ENCODE measurements around the gene CAST. TPM values are rescaled to one million over a fixed set of nuclear protein-coding genes. Genes with fewer than 3 reads are reported as not detected.

The CAST gene
- total and polyA plus RNA-seq, 2 donors (not counting 3 experiments of a cell fraction or from before 2014, with no cell fraction given): 33.7 to 194 TPM

DNA sequence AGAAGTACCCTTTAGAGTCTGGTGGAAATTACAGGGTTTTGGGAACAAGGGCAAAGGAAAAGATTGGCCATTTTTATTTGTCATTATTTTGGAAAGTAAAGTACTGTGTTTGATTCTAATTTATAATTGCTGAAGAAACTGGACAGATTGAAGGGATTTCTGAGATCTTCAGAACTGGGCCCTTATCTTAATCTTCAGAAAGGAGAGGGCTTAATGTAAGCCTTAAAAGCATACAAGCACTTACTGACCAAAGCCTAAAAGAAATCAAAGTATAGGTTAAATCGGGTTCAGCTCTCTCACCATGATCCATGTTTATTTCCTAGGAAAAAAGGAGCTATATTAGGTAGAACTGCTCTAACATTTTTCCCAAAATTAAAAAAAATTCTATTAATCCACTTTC is 109.9 kb downstream of the CAST start:
- BruUV-seq (replicated peaks): no TSS peak
- H3K27me3 ChIP-seq (ENCODE audit: control insufficient read depth in 2 of 2, insufficient read depth in 2 of 2, low read length in 2 of 2): no peaks in the 10 kb centered on the region
- no peak overlapping the region for H3K4me2 ChIP-seq (ENCODE audit: insufficient read depth, low read length)
- H3K27ac ChIP-seq (ENCODE audit: insufficient read depth, low read depth, low read length): no peak overlapping the region
- H3K9ac ChIP-seq (replicated peaks; ENCODE audit: extremely low read depth, insufficient read depth, low read length): no peak overlapping the region
- no peaks in the 10 kb centered on the region for H3K4me1 ChIP-seq (ENCODE audit: control insufficient read depth, extremely low read depth, insufficient read depth, low read length)
- H3K79me2 ChIP-seq (ENCODE audit: control insufficient read depth, insufficient read depth, low read length): no peaks in the 10 kb centered on the region
- DNase-seq (ENCODE audit: low read depth, low spot score): no peak
- ChIA-PET POLR2A (no interaction called here), CTCF (interaction anchor here (1.0 to 1.9 kb wide), 5 partner anchors 9 to 184 kb away, joined by 3 to 9 read pairs (median 7); no protein-coding TSS in a partner anchor)
- H3K9me1 ChIP-seq (replicated peaks; ENCODE audit: control insufficient read depth, extremely low read depth, insufficient read depth, low read length): no peaks in the 10 kb centered on the region
- dilution Hi-C loops (cut with MboI; ENCODE audit: extremely low pct_ligation_motif_present, low sequenced_read_pairs) (no loop called here), intact Hi-C loops (cut with micrococcal nuclease) (no loop called here)
- no peak overlapping the region for H2AFZ ChIP-seq (ENCODE audit: low read depth, low read length)
- no peak overlapping the region for H3K4me3 ChIP-seq (replicated peaks in 1 of 3; ENCODE audit: insufficient read depth in 1 of 3, low read depth in 1 of 3, low read length in 3 of 3)
- H3K9me3 ChIP-seq (replicated peaks; ENCODE audit: control insufficient read depth, insufficient read depth, low read length): no peaks in the 10 kb centered on the region
- no peak for FAIRE-seq
- no peak for TF ChIP-seq FOS (IDR thresholded peaks at IDR 0.05; ENCODE audit: borderline replicate concordance, insufficient read depth, low read length)
- TF ChIP-seq POLR2AphosphoS5 (IDR thresholded peaks at IDR 0.05; ENCODE audit: insufficient read depth, low read depth, low read length): no peak
- TF ChIP-seq EZH2 (IDR thresholded peaks at IDR 0.05; ENCODE audit: borderline replicate concordance, low read depth, low read length, severe bottlenecking): no peak
- TF ChIP-seq MYC (IDR thresholded peaks at IDR 0.05; ENCODE audit: low read depth, low read length): no peak
- TF ChIP-seq, protein P1, sequence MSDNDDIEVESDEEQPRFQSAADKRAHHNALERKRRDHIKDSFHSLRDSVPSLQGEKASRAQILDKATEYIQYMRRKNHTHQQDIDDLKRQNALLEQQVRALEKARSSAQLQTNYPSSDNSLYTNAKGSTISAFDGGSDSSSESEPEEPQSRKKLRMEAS (IDR thresholded peaks at IDR 0.05; ENCODE audit: insufficient read depth, insufficient read length): no peak
- no peak for TF ChIP-seq POLR2A (IDR thresholded peaks at IDR 0.05; ENCODE audit: low read depth, low read length)
- no peaks in the 10 kb centered on the region for H4K20me1 ChIP-seq (replicated peaks; ENCODE audit: control insufficient read depth, extremely low read depth, insufficient read depth, low read length)
- H3K36me3 ChIP-seq (ENCODE audit: control insufficient read depth in 2 of 2, extremely low read depth in 1 of 2, insufficient read depth in 2 of 2, low read length in 2 of 2): peaks cover 14 to 31% of the 10 kb centered on the region in 2 experiments

DNA sequence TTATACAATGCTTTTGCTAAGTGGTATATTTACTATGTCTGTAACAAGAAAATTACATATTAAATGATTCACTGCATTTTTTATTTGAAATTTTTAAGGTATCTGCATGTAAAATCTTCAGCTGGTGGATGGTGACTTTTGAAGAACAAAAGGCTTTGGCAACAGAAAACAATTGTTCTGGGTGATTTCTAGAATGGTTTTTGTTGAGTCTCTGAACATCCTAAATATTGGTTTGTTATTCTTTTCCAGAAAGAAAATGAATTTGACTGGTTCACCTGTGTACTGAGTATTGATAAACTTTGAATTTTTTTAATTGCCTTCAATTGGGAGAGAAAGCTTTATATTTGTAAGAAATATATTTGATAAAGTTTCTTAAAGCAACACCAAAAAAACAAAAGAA is 110.4 kb downstream of the CAST start:
- Histone ChIP-seq H3K4me2 (ENCODE audit: insufficient read depth, low read length) (no peak overlapping the region), H3K4me1 (ENCODE audit: control insufficient read depth, extremely low read depth, insufficient read depth, low read length) (no peaks in the 10 kb centered on the region), H2AFZ (ENCODE audit: low read depth, low read length) (no peak overlapping the region), H3K79me2 (ENCODE audit: control insufficient read depth, insufficient read depth, low read length) (no peaks in the 10 kb centered on the region), H3K27ac (ENCODE audit: insufficient read depth, low read depth, low read length) (no peak overlapping the region), H3K9ac (replicated peaks; ENCODE audit: extremely low read depth, insufficient read depth, low read length) (no peak overlapping the region), H3K4me3 (replicated peaks in 1 of 3; ENCODE audit: insufficient read depth in 1 of 3, low read depth in 1 of 3, low read length in 3 of 3) (no peak overlapping the region), H3K27me3 (ENCODE audit: control insufficient read depth in 2 of 2, insufficient read depth in 2 of 2, low read length in 2 of 2) (no peaks in the 10 kb centered on the region), H3K36me3 (ENCODE audit: control insufficient read depth in 2 of 2, extremely low read depth in 1 of 2, insufficient read depth in 2 of 2, low read length in 2 of 2) (peaks cover 14 to 29% of the 10 kb centered on the region in 2 experiments), H4K20me1 (replicated peaks; ENCODE audit: control insufficient read depth, extremely low read depth, insufficient read depth, low read length) (no peaks in the 10 kb centered on the region), H3K9me1 (replicated peaks; ENCODE audit: control insufficient read depth, extremely low read depth, insufficient read depth, low read length) (no peaks in the 10 kb centered on the region), H3K9me3 (replicated peaks; ENCODE audit: control insufficient read depth, insufficient read depth, low read length) (no peaks in the 10 kb centered on the region)
- intact Hi-C loops (cut with micrococcal nuclease): no loop called here
- ChIA-PET POLR2A (no interaction called here), CTCF (interaction anchor here (1.1 to 1.9 kb wide), 5 partner anchors 8 to 96 kb away, joined by 3 to 9 read pairs (median 5); no protein-coding TSS in a partner anchor)
- dilution Hi-C loops (cut with MboI; ENCODE audit: extremely low pct_ligation_motif_present, low sequenced_read_pairs): no loop called here
- FAIRE-seq (no peak), DNase-seq (ENCODE audit: low read depth, low spot score) (no peak)
- no TSS peak for BruUV-seq (replicated peaks)
- TF ChIP-seq, protein P2, sequence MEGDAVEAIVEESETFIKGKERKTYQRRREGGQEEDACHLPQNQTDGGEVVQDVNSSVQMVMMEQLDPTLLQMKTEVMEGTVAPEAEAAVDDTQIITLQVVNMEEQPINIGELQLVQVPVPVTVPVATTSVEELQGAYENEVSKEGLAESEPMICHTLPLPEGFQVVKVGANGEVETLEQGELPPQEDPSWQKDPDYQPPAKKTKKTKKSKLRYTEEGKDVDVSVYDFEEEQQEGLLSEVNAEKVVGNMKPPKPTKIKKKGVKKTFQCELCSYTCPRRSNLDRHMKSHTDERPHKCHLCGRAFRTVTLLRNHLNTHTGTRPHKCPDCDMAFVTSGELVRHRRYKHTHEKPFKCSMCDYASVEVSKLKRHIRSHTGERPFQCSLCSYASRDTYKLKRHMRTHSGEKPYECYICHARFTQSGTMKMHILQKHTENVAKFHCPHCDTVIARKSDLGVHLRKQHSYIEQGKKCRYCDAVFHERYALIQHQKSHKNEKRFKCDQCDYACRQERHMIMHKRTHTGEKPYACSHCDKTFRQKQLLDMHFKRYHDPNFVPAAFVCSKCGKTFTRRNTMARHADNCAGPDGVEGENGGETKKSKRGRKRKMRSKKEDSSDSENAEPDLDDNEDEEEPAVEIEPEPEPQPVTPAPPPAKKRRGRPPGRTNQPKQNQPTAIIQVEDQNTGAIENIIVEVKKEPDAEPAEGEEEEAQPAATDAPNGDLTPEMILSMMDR (IDR thresholded peaks at IDR 0.05; ENCODE audit: extremely low read depth in 1 of 2, insufficient read depth in 1 of 2, low read depth in 1 of 2, low read length in 2 of 2): no peak
- no peak for TF ChIP-seq POLR2A (IDR thresholded peaks at IDR 0.05; ENCODE audit: low read depth, low read length)
- TF ChIP-seq GATA2 (IDR thresholded peaks at IDR 0.05; ENCODE audit: insufficient read depth, insufficient read length, low read depth, low read length): no peak
- TF ChIP-seq, protein P1 (IDR thresholded peaks at IDR 0.05; ENCODE audit: insufficient read depth, insufficient read length): no peak
- no peak for TF ChIP-seq POLR2AphosphoS5 (IDR thresholded peaks at IDR 0.05; ENCODE audit: insufficient read depth, low read depth, low read length)
- TF ChIP-seq EZH2 (IDR thresholded peaks at IDR 0.05; ENCODE audit: borderline replicate concordance, low read depth, low read length, severe bottlenecking): no peak
- no peak for TF ChIP-seq JUN (IDR thresholded peaks at IDR 0.05; ENCODE audit: borderline replicate concordance, insufficient read depth, insufficient read length, low read depth)
- TF ChIP-seq FOS (IDR thresholded peaks at IDR 0.05; ENCODE audit: borderline replicate concordance, insufficient read depth, low read length): no peak
- no peak for TF ChIP-seq MYC (IDR thresholded peaks at IDR 0.05; ENCODE audit: low read depth, low read length)

Measured in endothelial cell of umbilical vein (primary cell).